Astrocyte of the cerebellum (primary cell): ENCODE data around the gene ARRDC1.

ENCODE experiments used
- DNase-seq: peaks from one replicate; pipeline ENCODE4 v3.0.0-alpha.2; 2011; ENCODE audit warnings: low read depth
- H3K4me3 ChIP-seq: 2 replicates; pipeline ENCODE4 v1.5.1; 2011; ENCODE audit warnings: mild to moderate bottlenecking, low read depth, low read length, moderate library complexity
- CTCF ChIP-seq: IDR thresholded peaks from 2 replicates; pipeline ENCODE4 v1.5.1; 2012; ENCODE audit warnings: low read length, low read depth, moderate library complexity, mild to moderate bottlenecking; ENCODE audit errors: missing control alignments
- in situ Hi-C: cut with HindIII; loops from 2 replicates; pipeline ENCODE4 v1.10.0; 2017; ENCODE audit warnings: low sequenced_read_pairs

Gene ARRDC1

GRCh38 chr9:137657606-137658005, 52.1 kb downstream of the ARRDC1 start:
- H3K4me3 ChIP-seq = no peak overlapping the region
- no peak for TF ChIP-seq CTCF
- in situ Hi-C loops = no loop called here
- DNase-seq = no peak

- in situ Hi-C loops = no loop called here
- no peak overlapping the region for H3K4me3 ChIP-seq
- DNase-seq = no peak
- TF ChIP-seq CTCF = no peak
Observed at GRCh38 chr9:137658781-137659180, 53.3 kb downstream of the ARRDC1 start.

GRCh38 chr9:137660144-137660543, 54.7 kb downstream of the ARRDC1 start:
- no peak for DNase-seq
- no peak for TF ChIP-seq CTCF
- in situ Hi-C loops = no loop called here
- H3K4me3 ChIP-seq = no peak overlapping the region

- TF ChIP-seq CTCF = no peak
Observed at GRCh38 chr9:137663584-137663983, 58.1 kb downstream of the ARRDC1 start.

GRCh38 chr9:137664676-137665075, 59.2 kb downstream of the ARRDC1 start:
- in situ Hi-C loops = no loop called here
- TF ChIP-seq CTCF = no peak
- no peak overlapping the region for H3K4me3 ChIP-seq
- no peak for DNase-seq

More at GRCh38 chr9:137663584-137663983, 58.1 kb downstream of the ARRDC1 start:
- DNase-seq = no peak
- in situ Hi-C loops = no loop called here
- no peak overlapping the region for H3K4me3 ChIP-seq
